ENCODE results near the gene TRIM3. TPM values are rescaled to one million over a fixed set of nuclear protein-coding genes. Genes with fewer than 3 reads are reported as not detected.

The TRIM3 gene
- total RNA-seq, 1 experiment from 2014 or later: 14.4 TPM

DNA sequence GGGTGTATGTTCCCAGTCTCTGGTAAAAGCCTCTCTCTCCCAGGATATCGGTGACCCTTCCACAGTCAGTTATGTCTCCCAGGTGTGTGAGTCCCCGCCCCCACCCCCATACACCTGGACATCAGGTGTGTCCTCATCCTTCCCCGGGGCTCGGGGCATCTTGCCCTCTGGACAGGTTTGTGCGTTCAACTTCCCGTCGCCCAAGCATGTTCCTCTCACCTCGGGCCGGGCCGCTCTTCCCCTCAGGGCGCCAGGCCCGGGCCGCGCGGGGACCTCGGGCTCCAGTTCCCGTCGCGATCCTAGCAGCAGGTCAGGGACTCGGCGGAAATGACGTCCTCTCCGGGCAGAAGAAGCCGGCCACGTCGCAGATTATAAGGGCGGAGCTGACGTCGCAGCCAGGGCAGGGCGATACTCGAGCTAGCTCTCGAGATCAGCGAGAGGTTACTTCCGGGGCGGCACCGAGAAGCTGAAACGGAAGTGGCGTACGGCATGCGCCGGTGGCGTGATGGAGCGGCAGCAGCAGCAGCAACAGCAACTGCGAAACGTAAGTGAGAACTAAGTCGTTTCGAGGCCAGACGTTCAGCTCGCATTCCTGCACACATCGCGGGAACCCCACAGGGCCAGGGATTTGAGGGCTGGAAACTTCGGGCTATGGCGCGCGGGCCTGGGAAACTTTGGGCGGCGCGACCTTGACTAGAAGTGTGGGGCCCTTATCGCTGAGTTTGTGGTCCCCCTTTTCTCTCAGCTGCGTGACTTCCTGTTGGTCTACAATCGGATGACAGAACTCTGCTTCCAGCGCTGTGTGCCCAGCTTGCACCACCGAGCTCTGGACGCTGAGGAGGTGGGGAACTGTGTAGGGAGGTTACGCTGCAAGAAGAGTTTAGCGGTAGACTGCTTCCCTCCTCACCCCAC lies 7.5 kb upstream of the TRIM3 start, which contains the start of the genes ARFIP2 and TIMM10B:
TSS of gene ARFIP2 (minus strand) at position 320 of the 912 bp plus-strand sequence. CDS start 910 bp downstream, outside the sequence.
TSS of gene TIMM10B (plus strand) at position 490 of the 912 bp plus-strand sequence. CDS start at position 506, 16 bp downstream.
- no peak within 1 kb of the TSS for H2BK15ac ChIP-seq (ENCODE audit: low read depth, low read length)

More for the DNA sequence above, 7.5 kb upstream of the TRIM3 start, which contains the start of the genes ARFIP2 and TIMM10B:
- H4K20me1 ChIP-seq (ENCODE audit: control insufficient read depth, insufficient read depth, insufficient read length): no peaks in the 10 kb centered on the region
- WGBS (ENCODE audit: extremely low coverage, insufficient read length, low lambda C conversion rate): no CpG with 5 or more reads among the region's 66 CpGs
- no peaks in the 10 kb centered on the region for H3K27me3 ChIP-seq (ENCODE audit: insufficient read depth, low read length)
- H3K9ac ChIP-seq (ENCODE audit: extremely low read depth, insufficient read length, low read length): peak within 1 kb of the TSS; percentile 96
- H4K8ac ChIP-seq (replicated peaks; ENCODE audit: insufficient read length, low read depth, low read length): no peak within 1 kb of the TSS
- peaks cover 18% of the 10 kb centered on the region; the same call in 1 of the 2 replicates for H3K79me2 ChIP-seq (ENCODE audit: insufficient read depth, low read length)
- peak within 1 kb of the TSS; percentile 23 for H4K91ac ChIP-seq (ENCODE audit: insufficient read length, low read depth, low read length)
- no peak within 1 kb of the TSS for H2BK20ac ChIP-seq (ENCODE audit: low read depth, low read length, poor library complexity, severe bottlenecking)
- peak within 1 kb of the TSS; percentile 29 for H3K27ac ChIP-seq (ENCODE audit: insufficient read length, low read depth, low read length)
- H3K23me2 ChIP-seq (ENCODE audit: insufficient read length, low read depth, low read length, poor library complexity, severe bottlenecking): peaks cover 13% of the 10 kb centered on the region
- no peaks in the 10 kb centered on the region; the same call in 1 of the 2 replicates for H3K4me1 ChIP-seq (ENCODE audit: insufficient read depth, low read length)
- peak within 1 kb of the TSS; percentile 96 to 100 (median 98) for H3K27ac Mint-ChIP-seq
- no peak within 1 kb of the TSS for H3K23ac ChIP-seq (ENCODE audit: insufficient read length, low read depth, low read length)
- TF ChIP-seq, protein P1, sequence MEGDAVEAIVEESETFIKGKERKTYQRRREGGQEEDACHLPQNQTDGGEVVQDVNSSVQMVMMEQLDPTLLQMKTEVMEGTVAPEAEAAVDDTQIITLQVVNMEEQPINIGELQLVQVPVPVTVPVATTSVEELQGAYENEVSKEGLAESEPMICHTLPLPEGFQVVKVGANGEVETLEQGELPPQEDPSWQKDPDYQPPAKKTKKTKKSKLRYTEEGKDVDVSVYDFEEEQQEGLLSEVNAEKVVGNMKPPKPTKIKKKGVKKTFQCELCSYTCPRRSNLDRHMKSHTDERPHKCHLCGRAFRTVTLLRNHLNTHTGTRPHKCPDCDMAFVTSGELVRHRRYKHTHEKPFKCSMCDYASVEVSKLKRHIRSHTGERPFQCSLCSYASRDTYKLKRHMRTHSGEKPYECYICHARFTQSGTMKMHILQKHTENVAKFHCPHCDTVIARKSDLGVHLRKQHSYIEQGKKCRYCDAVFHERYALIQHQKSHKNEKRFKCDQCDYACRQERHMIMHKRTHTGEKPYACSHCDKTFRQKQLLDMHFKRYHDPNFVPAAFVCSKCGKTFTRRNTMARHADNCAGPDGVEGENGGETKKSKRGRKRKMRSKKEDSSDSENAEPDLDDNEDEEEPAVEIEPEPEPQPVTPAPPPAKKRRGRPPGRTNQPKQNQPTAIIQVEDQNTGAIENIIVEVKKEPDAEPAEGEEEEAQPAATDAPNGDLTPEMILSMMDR (conservative IDR thresholded peaks at IDR 0.05): no peak
- H3K4me1 Mint-ChIP-seq: peaks cover 11 to 13% of the 10 kb centered on the region in 2 experiments
- H3K4me2 ChIP-seq (ENCODE audit: insufficient read depth, insufficient read length, low read length): peak within 1 kb of the TSS; percentile 90
- no peaks in the 10 kb centered on the region; the same call in 1 of the 2 replicates for H3K27me3 Mint-ChIP-seq (ENCODE audit: low read depth)
- peak within 1 kb of the TSS; percentile 13; the same call in 1 of the 2 replicates for H3K4ac ChIP-seq (ENCODE audit: low read depth, low read length)
- H2BK120ac ChIP-seq (ENCODE audit: low read depth, low read length, poor library complexity, severe bottlenecking): no peak within 1 kb of the TSS
- H3K56ac ChIP-seq (ENCODE audit: insufficient read length, low read depth, low read length): peak within 1 kb of the TSS; percentile 60
- no peaks in the 10 kb centered on the region for H3K9me3 Mint-ChIP-seq
- peak within 1 kb of the TSS; percentile 13 for H2BK5ac ChIP-seq (ENCODE audit: insufficient read length, low read length)
- H2BK12ac ChIP-seq (ENCODE audit: insufficient read length, low read depth, low read length): no peak within 1 kb of the TSS
- H3K36me3 Mint-ChIP-seq (ENCODE audit: insufficient read depth in 1 of 3, low read depth in 3 of 3): peaks cover 44 to 54% (median 50%) of the 10 kb centered on the region in 3 experiments
- H2AK5ac ChIP-seq (ENCODE audit: insufficient read length, low read length): peak within 1 kb of the TSS; percentile 15
- no peak within 1 kb of the TSS for H2AFZ ChIP-seq (ENCODE audit: low read length)
- peak; percentile 99 for DNase-seq
- peak within 1 kb of the TSS; percentile 78 for H3K18ac ChIP-seq (ENCODE audit: insufficient read length, low read depth, low read length)
- peaks cover 16% of the 10 kb centered on the region for H3K79me1 ChIP-seq (ENCODE audit: insufficient read depth, low read depth, low read length, poor library complexity, severe bottlenecking)
- H3K14ac ChIP-seq (ENCODE audit: insufficient read depth, low read length): peak within 1 kb of the TSS; percentile 50
- H4K5ac ChIP-seq (ENCODE audit: insufficient read length, low read depth, low read length): peak within 1 kb of the TSS; percentile 25
- H3K4me3 Mint-ChIP-seq: peak within 1 kb of the TSS; percentile 98 to 99
- H3K9me3 ChIP-seq (ENCODE audit: control insufficient read depth, low read depth, low read length): no peaks in the 10 kb centered on the region
- no peak within 1 kb of the TSS for H3T11ph ChIP-seq (ENCODE audit: low read length)

All from H9 (cell line).